ENCODE results near the gene CA11.

DNA sequence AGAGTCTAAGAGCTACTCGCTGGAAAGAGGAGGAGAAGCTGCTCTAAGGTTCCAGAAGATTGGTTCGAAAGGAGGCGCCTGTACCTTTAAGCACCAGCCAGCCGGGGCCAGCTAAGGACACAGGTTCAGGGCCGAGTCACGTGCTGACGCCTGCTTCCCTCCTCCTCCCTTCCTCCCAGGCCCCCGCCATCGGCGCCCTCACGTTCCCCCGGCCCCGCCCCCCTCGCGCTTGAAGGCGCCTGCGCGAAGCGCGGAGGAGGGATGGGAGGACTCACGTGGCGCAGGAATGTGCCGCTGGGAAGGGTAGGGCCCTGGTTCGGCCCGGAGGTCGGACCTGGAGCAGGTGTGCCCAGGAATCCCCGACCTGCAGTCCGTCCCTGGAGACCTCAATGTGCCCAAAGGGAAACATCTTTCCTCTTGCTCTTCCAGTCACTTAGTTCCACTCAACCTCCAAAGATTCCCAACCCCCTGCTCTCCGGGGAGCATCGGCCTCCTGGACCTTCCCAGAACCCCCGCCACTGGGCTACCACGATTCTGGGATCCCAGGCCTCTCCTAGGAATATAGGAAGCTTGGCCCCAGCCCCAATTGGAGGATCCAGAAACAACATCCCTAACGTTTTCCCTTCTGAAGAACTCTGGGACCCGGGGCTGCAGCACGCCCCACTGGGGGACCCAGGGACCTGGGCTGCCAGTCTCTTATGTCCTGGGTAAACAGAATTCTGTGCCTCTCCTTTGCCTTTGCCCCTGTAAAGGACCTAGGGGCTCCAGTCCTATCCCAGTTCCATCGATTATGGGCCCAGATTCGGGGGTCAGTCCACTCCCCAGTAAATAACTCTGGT, 11.3 kb downstream of the CA11 start:
- TF ChIP-seq, protein P1, sequence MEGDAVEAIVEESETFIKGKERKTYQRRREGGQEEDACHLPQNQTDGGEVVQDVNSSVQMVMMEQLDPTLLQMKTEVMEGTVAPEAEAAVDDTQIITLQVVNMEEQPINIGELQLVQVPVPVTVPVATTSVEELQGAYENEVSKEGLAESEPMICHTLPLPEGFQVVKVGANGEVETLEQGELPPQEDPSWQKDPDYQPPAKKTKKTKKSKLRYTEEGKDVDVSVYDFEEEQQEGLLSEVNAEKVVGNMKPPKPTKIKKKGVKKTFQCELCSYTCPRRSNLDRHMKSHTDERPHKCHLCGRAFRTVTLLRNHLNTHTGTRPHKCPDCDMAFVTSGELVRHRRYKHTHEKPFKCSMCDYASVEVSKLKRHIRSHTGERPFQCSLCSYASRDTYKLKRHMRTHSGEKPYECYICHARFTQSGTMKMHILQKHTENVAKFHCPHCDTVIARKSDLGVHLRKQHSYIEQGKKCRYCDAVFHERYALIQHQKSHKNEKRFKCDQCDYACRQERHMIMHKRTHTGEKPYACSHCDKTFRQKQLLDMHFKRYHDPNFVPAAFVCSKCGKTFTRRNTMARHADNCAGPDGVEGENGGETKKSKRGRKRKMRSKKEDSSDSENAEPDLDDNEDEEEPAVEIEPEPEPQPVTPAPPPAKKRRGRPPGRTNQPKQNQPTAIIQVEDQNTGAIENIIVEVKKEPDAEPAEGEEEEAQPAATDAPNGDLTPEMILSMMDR (conservative IDR thresholded peaks at IDR 0.05; ENCODE audit: low read depth in 2 of 2) = no peak
- TF ChIP-seq CREB1 (CRISPR knock-in tag; IDR thresholded peaks at IDR 0.05; ENCODE audit: low read depth) = peak; percentile 45; the same call in 1 of the 2 replicates
- peak; percentile 62 for TF ChIP-seq POLR2AphosphoS5 (IDR thresholded peaks at IDR 0.05; ENCODE audit: low read depth)
- no peak for TF ChIP-seq EZH2 (IDR thresholded peaks at IDR 0.05; ENCODE audit: low read depth, unreplicated experiment)
- TF ChIP-seq, protein P2, sequence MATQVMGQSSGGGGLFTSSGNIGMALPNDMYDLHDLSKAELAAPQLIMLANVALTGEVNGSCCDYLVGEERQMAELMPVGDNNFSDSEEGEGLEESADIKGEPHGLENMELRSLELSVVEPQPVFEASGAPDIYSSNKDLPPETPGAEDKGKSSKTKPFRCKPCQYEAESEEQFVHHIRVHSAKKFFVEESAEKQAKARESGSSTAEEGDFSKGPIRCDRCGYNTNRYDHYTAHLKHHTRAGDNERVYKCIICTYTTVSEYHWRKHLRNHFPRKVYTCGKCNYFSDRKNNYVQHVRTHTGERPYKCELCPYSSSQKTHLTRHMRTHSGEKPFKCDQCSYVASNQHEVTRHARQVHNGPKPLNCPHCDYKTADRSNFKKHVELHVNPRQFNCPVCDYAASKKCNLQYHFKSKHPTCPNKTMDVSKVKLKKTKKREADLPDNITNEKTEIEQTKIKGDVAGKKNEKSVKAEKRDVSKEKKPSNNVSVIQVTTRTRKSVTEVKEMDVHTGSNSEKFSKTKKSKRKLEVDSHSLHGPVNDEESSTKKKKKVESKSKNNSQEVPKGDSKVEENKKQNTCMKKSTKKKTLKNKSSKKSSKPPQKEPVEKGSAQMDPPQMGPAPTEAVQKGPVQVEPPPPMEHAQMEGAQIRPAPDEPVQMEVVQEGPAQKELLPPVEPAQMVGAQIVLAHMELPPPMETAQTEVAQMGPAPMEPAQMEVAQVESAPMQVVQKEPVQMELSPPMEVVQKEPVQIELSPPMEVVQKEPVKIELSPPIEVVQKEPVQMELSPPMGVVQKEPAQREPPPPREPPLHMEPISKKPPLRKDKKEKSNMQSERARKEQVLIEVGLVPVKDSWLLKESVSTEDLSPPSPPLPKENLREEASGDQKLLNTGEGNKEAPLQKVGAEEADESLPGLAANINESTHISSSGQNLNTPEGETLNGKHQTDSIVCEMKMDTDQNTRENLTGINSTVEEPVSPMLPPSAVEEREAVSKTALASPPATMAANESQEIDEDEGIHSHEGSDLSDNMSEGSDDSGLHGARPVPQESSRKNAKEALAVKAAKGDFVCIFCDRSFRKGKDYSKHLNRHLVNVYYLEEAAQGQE (IDR thresholded peaks at IDR 0.05; ENCODE audit: unreplicated experiment) = no peak
- TF ChIP-seq EZH2phosphoT487 (IDR thresholded peaks at IDR 0.05; ENCODE audit: unreplicated experiment) = no peak
- TF ChIP-seq JUNB (IDR thresholded peaks at IDR 0.05; ENCODE audit: unreplicated experiment) = no peak
- TF ChIP-seq ZNF114 (CRISPR knock-in tag; IDR thresholded peaks at IDR 0.05) = no peak

All from GM23338 (cell line).